Umbilical cord (tissue), 2 donors: ENCODE results near the gene GALR3. TPM values are rescaled to one million over a fixed set of nuclear protein-coding genes. Genes with fewer than 3 reads are reported as not detected.
"Not testable (repeated sequence)": the region's sequence is repeated elsewhere in the genome, so short reads cannot be mapped to it uniquely, and the experiment has no call there.

Experiments
- DNase-seq: peaks from one replicate; pipeline ENCODE4 v3.0.0-alpha.2; 2015; ENCODE audit warnings: low spot score
- total RNA-seq: library from RNA; depleted of rRNA; stranded (reverse); fragments of >200 nt; gene quantifications from one replicate; pipeline ENCODE4 v1.2.3, GENCODE V29; 2014; ENCODE audit warnings: low replicate concordance; ENCODE audit not compliant: insufficient read depth

The GALR3 gene, protein sequence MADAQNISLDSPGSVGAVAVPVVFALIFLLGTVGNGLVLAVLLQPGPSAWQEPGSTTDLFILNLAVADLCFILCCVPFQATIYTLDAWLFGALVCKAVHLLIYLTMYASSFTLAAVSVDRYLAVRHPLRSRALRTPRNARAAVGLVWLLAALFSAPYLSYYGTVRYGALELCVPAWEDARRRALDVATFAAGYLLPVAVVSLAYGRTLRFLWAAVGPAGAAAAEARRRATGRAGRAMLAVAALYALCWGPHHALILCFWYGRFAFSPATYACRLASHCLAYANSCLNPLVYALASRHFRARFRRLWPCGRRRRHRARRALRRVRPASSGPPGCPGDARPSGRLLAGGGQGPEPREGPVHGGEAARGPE
- total RNA-seq, result not detected

DNA sequence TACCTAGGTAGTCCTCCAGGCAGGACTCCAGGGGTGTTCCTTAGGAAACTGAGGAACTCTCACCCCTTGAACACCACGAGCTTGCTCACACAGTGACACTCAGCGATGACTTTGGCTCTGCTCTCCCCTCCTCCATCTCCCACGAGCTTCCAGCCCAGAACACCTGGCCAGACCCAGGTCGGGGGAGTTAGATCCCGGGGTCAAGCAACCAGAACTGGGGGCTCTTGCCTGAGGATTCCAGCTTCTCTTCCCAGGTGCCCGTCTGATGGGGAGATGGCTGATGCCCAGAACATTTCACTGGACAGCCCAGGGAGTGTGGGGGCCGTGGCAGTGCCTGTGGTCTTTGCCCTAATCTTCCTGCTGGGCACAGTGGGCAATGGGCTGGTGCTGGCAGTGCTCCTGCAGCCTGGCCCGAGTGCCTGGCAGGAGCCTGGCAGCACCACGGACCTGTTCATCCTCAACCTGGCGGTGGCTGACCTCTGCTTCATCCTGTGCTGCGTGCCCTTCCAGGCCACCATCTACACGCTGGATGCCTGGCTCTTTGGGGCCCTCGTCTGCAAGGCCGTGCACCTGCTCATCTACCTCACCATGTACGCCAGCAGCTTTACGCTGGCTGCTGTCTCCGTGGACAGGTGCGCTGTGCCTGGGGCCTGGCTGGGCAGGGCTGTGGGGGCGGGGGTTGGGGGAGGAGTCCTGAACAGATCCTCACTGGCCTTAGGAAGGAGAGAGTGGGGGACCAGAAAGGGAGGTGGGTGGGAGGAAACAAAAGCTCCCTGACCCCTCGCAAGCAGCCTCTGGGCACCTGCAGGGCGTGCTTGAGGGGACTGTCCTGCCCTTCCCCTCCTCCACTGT is at the start of gene GALR3:
GALR3 (plus strand) TSS at position 249 of the 852 bp plus-strand sequence; CDS start at position 274, 25 bp downstream.
- no peak for DNase-seq

DNA sequence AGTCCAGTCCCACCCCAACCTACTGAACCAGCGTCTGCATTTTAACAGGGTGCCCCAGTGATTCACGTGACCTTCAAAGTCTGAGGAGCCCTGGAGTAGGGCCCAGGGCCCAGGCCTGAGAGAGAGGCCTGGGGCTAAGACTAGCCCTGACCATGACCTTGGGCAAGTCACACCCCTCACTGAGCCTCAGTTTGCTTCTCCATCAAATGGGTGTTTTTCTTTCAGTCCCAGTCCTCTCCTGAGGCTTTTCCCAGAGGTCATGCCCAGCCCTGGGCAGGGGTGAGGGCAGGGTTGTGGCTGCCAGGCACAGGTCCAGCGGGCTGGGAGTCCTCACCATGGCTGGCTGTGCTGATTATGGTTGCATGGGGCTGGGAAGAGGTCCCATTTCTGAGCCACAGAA is 48.5 kb upstream of the GALR3 start:
- DNase-seq, result no peak

DNA sequence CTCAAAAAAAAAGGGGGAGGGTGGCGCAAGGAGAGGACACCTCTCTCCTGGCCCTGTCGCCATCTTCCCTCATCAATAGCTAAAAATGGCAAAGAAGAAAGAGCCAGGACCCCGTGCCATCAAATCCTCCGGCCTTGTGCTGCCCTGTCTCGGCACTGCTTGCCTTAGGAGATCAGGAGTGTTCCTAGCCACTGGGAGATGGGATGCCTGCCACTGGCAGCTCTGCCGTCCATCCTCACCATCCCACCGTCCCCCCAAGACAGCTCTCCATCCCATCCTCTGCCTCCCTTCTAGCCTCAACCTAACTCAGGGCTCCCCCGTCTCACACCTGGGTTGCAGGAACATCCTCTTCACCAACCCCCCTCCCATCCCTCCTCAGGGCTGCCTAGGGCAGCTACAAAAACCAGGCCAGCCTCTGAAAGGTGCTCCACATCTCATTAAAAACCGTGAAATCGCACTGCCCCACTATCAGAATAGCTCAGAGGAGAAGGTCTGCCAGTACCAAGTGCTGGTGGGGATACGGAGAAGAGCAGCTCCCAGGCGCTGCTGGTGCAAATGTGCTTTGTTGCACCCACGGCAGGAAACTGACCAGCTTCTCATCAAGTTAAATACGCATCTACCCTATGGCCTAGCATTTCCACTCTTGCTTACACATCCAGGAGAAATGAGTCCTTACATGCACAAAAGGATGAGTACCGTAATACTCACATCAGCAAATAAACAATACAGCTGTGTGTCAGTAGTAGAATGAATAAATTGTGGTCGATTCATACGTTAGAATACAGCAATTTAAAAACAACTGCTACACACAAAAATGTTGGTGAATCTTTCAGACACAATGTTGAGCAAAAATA is 47.2 kb upstream of the GALR3 start:
- DNase-seq, result no peak

DNA sequence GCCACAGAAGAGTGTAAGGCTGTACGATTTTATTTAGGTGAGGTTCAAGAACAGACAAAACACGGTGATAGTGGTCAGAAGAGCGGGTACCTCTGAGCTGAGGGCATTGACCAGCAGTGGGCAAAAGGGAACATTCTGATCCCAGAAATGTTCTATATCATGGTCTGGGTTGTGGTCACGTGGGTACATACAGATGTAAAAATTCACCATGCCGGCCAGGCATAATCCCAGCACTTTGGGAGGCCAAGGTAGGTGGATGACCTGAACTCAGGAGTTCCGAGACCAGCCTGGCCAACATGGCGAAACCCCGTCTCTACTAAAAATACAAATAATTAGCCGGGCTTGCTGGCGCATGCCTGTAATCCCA is 46.6 kb upstream of the GALR3 start:
- DNase-seq, result no peak

DNA sequence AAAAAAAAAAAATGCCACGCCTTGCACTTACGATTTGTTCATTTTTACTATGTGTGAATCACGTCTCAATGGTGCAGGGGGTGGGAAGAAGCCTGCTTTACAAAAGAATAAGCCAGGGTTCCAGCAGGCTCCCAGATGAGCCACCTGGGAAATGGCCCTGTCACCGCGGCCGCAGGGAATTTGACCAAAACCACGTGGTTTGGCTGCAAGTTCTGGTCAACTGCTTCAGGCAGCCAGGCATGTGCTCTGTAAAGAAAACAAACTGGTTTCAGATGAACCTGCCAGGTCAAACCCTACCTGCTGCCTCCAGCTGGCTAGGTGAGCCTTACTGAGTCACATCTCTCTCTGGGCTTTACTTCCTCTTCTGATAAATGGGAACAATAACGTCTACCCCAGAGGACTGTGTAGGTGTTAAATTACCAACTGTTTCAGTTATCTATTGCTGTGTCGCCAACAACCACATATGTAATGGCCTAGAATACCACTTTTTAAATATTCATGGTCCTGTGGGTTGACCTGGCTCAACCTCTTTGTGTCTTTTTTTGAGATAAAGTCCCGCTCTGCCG is 46.0 kb upstream of the GALR3 start:
- DNase-seq, result peak; percentile 26

DNA sequence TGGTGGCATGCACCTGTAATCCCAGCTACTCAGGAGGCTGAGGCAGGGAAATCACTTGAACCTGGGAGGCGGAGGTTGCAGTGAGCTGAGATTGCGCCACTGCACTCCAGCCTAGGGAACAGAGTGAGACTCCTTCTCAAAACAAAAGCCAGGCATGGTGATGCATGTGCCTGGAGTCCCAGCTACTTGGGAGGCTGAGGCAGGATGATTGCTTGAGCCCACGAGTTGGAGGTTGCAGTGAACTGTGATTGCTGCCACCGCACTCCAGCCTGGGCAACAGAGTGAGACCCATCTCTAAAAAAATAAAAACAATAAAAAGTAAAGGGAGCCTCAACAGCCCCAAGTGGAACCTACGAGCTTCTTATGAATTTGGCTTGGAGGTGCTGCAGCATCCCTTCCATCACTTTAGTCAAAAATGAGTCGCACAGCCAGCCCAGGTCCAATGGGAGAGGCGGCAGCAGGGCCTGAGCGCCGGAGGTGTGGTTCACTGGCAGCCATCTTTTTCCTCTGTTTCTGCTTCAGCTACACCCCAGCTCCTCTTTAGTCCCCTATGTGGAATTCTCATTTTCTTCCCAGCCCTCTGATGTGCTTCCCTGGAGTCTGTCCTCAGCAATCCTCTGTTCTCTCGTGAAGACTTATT is 44.7 kb upstream of the GALR3 start:
- no peak for DNase-seq

DNA sequence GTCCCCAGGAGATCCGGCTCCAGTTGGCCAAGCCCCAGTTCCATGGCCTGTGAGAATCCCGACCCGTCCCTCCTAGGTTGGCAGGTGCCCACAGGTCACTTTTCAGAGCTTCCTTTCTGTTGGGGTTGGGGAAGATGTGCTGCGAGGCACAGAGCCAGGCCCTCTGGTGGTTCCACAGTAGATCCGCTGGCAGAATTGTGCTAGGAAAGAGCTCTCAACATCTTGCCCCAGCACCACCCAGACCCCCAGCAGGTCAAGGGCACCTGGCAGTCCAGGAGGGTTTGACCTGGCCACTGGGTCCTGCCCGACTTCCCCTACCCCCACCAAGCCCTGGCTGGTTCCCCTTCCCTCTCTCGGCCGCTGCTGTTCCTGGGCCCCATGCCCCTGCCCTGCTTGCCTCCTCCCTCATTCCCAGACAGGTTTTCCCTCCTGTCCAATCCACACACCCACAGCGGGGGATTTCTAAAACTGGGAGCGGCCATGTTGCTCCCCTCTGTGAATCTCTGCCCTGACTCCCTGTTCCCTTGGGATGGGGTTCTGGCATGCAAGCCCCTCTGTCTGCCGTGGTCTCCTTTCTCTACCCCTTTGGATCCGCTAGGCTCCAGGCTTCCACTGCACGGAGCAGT is 41.6 kb upstream of the GALR3 start:
- DNase-seq, result no peak

DNA sequence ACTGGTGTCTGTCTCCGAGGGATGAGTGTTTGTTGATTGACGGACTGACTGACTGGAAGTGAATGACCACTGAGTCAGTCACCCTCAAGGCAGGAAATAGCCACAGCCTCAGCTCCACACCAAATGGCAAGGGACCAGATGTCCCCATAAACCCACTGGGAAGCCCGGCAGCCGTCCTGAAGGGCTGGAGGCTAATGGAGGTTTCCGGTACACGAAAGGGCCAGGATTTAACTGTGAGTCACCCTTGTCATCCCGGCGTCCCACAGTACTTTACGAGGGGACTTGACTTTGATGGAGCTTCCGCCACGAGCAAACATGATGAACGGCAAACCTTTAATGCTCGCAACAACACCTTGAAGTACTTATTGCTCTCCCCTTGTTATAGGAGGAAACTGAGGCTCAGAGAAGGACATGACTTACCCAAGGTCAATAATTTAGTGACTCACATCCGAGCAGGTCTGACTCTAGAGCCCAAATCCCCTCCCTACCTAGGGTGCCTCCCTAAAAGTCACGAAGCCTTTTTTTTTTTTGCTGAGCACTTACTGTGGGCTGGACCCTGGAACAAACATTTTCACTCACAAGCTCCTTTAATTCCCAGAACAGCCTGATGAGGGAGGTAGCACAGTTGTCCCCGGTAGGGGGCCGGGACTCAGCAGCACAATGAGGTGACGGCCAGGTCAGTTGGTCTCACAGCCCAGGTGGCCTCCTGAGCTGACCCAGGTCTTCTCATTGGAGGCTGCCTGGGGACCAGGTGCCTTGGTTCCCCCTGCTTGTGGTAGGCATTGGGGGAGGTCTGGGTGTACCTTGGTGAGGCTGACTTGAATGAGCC is 40.6 kb upstream of the GALR3 start:
- no peak for DNase-seq

DNA sequence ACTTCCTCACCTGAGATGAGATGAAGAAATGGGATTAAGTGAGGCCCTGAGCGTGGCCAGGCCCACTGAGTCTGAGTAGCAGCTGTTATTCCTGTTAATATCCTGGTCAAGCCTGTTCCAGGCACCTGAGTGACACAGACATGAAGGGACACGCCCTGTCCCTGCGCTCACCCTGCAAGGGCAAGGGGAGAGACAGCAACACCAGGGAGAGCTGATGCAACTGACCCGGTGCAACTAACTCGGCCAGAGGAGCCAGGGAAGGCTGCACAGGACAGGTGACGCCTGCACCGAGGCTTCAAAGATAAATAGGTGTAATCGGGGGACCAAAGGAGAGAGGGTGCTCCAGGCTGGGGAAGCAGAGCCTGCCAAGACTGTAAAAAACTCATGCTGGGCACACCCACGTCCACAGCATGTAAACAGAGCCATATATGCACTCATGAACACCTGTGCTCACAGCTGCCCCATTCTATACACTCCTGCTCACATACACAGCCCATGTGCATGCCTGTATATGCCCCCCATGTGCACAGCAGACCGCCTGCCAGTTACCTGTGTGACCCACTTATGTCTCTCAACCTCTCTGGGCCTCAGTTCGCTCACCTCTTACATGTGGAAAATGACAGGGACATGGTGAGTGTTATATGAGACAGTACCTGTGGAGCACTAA is 38.2 kb upstream of the GALR3 start:
- no peak for DNase-seq

DNA sequence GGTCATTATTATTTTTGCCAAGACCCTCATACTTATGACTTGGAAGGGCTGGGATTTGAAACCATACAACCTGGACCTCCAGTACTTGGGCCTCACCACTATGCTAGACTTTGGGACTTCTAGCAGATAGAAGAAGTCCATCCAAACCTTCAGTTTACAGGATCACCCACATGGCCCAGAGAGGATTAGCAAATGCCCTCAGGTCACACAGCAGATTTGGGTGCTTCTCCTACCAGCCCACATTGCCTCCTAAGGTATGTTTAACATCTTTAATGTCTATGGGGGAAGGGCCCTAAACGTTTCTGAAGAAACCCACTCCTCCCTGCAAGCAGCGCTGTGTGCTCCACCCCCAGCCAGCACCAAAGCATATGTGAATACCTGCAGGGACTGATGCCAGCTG is 32.9 kb upstream of the GALR3 start:
- DNase-seq, result no peak

DNA sequence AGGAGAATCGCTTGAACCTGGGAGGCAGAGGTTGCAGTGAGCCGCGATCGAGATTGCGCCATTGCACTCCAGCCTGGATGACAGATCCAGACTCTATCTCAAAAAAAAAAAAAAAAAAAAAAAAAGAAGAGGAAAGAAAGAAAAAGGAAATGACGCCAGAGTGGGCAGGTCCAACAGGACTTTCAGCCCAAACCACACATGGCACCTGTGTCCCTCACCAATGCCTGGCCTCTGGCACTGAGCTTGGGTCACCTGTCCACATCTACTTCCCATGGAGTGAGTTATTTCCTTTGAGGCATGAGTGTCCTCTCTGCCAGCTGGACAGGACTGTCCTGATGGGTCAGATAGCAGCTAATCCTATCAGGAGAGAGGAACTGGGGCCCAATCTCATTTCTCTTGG is 30.7 kb upstream of the GALR3 start:
- no peak for DNase-seq

DNA sequence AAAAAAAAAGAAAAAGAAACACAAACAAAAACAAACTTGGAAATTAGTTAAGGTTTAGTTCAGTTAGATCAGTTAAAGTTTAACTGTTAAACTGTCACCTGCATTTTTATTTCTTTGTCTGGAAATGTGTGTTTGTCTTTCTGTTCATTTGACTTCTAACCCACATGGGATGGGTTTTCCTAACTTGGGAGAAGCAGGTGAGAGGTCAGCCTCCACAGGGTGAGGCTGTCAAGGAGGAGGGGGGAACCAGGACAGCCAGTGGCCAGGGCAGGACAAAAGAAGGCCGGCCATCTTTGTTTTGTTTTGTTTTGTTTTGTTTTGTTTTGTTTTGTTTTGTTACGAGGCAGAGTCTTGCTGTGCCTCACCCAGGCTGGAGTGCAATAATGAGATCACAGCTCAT is 28.8 kb upstream of the GALR3 start:
- DNase-seq, result no peak

DNA sequence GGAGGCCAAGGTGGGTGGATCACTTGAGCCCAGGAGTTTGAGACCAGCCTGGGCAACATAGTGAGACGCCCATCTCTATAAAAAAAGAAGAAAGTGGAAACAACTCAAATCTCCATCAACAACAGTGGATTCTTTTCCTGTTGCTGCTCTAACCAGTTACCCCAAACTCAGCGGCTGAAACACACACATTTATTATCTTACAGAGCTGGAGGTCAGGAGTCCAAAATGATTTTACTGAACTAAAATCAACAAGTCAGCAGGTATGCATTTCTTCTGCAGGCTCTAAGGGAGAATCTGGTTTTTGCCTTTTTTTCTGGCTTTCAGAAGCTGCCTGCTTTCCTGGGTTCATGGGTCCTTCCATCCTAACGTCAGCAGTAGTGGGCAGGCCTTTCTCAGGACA is 27.1 kb upstream of the GALR3 start:
- no peak for DNase-seq

DNA sequence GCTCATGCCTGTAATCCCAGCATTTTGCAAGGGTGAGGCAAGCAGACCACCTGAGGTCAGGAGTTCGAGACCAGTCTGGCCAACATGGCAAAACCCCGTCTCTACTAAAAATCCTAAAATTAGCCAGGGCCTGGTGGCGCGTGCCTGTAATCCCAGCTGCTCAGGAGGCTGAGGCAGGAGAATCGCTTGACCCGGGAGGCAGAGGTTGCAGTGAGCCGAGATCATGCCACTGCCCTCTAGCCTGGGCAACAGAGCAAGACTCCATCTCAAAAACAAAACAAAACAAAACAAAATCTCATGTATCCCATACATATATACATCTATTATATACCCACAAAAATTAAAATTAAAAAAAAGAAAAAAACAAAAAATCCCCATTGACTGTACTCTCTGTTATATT is 25.9 kb upstream of the GALR3 start:
- not testable (repeated sequence) for DNase-seq

DNA sequence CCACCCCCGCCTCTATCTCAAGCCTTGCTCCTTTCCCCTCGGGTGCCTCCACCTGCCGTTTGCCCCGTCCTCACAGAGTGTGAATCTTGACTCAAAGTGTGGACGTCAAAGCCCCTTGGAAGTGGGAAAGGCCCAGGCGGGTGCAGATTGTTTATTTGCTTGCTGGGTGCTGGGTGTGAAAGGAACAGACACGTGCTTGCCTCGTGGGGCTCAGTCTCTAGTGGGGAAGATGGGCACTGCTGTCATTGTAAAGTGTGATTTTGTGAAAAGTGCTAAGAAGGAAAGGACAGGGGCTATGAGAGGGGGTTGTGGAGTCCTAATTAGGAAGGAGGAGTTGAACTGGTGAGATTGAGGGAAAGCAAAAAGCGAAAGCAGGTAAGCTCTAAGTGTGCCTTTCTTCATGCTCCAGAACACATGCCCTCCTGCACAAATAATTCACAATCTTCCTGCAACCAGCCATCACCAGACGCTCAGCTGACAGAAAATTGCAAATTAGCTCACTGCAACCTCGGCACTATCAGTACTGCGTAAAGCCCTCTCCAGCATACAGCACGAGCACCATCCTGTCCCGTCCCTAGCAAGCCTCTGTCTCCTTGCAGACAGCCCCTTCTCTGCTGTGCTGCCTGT is 25.2 kb upstream of the GALR3 start:
- DNase-seq, result no peak

DNA sequence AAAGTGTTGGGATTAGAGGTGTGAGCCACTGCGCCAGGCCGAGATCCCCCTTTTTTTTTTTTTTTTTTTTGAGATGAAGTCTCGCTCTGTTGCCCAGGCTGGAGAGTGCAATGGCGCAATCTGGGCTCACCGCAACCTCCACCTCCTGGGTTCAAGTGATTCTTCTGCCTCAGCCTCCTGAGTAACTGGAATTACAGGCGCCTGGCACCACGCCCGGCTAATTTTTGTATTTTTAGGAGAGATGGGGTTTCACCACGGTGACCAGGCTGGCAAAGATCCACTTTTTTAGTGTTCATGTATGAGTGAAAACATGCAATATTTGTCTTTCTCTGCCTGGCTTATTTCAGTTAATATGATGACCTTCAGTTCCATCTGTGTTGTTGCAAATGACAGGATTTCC is 23.2 kb upstream of the GALR3 start:
- not testable (repeated sequence) for DNase-seq

DNA sequence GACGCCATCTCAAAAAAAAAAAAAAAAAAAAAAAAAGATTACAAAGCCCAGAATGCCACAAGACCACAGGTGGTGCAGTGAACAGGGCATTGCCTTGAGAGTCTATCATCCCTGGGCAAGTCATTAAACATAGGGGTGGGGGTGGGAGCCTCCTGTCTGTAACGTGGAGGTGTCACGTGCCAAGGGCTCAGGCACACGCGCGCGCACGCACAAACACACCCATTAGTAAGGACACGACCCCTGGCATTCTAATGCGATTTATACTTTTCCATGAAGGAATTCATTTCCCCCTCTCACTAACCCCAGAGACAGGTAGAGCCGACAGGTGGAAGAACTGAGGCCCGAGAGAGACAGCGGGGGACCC is 21.3 kb upstream of the GALR3 start:
- DNase-seq, result no peak

DNA sequence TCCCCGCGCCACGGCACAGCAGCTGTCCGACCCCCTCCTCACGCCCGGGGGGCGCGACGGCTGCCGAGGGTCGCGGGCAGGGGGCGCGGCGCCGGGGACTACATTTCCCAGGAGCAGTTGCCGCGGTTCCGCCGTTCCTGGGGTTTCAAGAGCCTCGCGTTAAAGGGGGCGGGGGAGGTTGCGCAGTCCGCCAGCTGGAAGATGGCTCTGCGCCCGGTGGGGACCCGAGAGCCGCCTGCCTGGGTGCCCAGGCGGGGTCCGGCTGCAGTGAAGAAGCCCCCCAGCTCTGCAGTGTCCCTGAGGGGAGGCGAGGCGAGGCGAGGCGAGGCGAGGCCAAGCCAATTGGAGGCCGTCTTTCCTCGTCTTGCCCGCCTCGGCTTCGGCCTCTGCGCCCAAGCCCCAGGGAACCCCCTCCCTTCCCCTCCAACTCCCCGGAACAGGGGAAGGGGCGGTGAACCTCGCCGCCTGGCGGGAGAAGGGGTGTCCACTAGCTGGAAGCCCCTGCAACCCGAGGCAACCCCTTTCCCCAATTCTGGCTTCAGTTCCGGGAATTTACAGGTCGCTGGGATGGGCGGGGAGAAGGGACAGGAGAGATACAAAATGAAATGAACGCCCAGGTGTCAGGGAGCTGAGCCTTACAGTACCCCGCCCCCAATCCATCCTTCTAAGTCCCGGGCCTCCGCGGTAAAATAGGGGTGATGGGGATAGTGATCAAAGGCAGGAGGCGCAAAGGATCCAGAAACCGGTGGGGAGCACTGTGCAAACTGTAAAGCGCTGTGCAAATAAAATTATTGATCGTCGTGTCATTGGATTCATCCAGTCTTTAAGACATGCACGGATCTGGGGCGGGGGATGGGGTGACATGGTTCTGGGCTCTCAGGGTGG is 20.6 kb upstream of the GALR3 start:
- DNase-seq, result peak; percentile 71
